Measurements from ENCODE around the gene ZBTB49. TPM values are rescaled to one million over a fixed set of nuclear protein-coding genes. Genes with fewer than 3 reads are reported as not detected.

The ZBTB49 gene
- total RNA-seq, 8 experiments from 2014 or later = 3.0 to 11.4 (median 5.6) TPM

DNA sequence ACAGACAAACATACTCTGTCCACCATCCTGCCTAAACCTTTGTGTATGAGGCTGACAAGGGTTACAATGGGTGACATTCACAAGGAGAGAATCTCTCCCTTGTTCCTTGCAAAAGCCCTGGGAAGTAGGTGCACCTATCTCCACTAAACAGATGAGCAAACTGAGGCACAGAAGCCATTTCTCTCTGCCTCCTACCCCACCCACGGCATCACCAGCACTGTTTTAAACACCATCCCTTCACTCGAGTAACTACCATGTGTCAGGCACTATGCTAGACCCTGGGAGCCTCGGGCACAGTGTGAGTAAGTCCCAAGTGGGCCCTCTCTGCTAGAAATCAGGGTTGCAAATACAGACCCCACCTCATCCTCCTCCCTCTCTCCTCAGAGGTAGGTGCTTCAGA, 996 bp upstream of the ZBTB49 start:
- Histone ChIP-seq H3K4me1 (replicated peaks in 1 of 2) (peaks cover 14 to 15% of the 10 kb centered on the region in 2 donors), H3K27ac (no peak overlapping the region), H3K4me3 (peak overlapping the region; percentile 53 to 97 (median 59))
- WGBS, 10 experiments = 0 to 20% (median 0%) methylated on average over 1 to 2 of the region's 3 CpGs; no CpG with 5 or more reads in 5 of the 10 experiments
- no peak for ATAC-seq (replicated peaks in 6 of 8)
- in situ Hi-C loops (cut with MboI; ENCODE audit: low pct_unique_long_range_greater_than_20kb in 2 of 9, low sequenced_read_pairs in 9 of 9, unreplicated experiment in 9 of 9) = no loop called here

DNA sequence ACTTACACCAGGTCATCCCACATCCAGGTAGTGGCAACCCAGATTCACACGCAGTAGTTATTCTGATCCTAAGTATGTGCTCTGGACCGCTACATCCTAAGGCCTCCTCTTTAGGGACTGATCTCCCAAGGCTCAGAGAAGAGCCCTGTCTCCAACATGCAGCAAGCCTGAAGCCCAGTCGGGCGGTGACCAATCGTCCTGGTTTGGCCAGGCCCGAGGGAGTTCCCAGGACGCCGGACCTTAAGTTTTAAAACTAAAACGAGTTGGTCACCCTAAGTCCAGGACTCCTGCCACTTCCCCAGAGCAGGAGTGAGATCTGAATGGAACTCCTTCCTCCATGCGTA, 482 bp upstream of the ZBTB49 start:
- peaks cover 14 to 15% of the 10 kb centered on the region in 2 donors for H3K4me1 ChIP-seq (replicated peaks in 1 of 2)
- H3K4me3 ChIP-seq = peak overlapping the region; percentile 53 to 97 (median 59)
- peak; percentile 27 to 52 (median 36) for ATAC-seq (replicated peaks in 6 of 8)
- H3K27ac ChIP-seq = peak overlapping the region in 1 of 2 donors; percentile 80
- in situ Hi-C loops (cut with MboI; ENCODE audit: low pct_unique_long_range_greater_than_20kb in 2 of 9, low sequenced_read_pairs in 9 of 9, unreplicated experiment in 9 of 9) = no loop called here
- 0% methylated on average over 1 to 5 of the region's 10 CpGs; no CpG with 5 or more reads in 8 of the 10 experiments for WGBS, 10 experiments

DNA sequence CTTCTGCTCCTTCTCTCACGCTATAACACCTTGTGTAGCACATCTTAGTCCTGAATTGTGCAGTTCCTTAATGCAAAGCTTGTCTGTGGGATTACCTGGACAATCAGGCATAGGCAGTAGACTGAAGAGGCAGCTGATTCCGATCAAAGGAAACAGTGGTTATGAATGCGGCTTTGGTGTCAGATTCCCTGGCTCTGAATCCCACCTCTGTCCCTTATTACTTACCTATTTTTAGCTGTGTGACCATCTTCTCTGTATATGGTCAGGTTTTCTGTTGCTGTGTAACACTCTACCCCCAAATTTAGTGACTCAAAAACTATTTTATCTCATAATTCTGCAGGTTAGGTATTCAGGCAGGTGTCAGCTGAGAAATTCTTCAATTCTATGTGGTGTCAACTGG, 3.2 kb downstream of the ZBTB49 start:
- WGBS, 10 experiments = 67 to 100% (median 95%) methylated on average over 1 to 2 of the region's 3 CpGs; no CpG with 5 or more reads in 4 of the 10 experiments
- in situ Hi-C loops (cut with MboI; ENCODE audit: low pct_unique_long_range_greater_than_20kb in 2 of 9, low sequenced_read_pairs in 9 of 9, unreplicated experiment in 9 of 9) = no loop called here
- Histone ChIP-seq H3K4me3 (no peak overlapping the region), H3K4me1 (replicated peaks in 1 of 2) (peaks cover 14 to 15% of the 10 kb centered on the region in 2 donors), H3K27ac (no peak overlapping the region)
- no peak for ATAC-seq (replicated peaks in 6 of 8)

DNA sequence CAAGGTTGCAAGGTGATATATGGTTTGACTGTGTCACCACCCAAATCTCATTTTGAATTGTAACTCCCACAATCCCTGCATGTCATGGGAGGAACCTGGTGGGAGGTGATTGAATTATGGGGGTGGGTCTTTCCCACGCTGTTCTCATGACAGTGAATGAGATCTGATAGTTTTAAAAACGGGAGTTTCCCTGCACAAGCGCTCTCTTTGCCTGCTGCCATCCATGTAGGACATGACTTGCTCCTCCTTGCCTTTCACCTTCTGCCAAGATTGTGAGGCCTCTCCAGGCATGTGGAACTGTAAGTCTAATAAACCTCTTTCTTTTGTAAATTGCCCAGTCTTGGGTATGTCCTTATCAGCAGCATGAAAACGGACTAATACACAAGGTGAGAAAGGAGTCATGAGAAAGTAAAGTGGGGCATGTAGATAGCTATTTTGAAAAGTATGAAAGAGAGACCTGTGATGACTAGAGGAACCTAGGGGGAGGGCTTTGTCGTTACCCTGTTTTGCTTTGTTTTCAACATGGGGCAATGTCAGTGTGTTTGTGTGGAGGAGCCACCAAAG, 6.3 kb downstream of the ZBTB49 start:
- peaks cover under 1 to 4% of the 10 kb centered on the region in 2 donors for H3K4me1 ChIP-seq (replicated peaks in 1 of 2)
- in situ Hi-C loops (cut with MboI; ENCODE audit: low pct_unique_long_range_greater_than_20kb in 2 of 9, low sequenced_read_pairs in 9 of 9, unreplicated experiment in 9 of 9) = no loop called here
- H3K27ac ChIP-seq = no peak overlapping the region
- 84 to 100% (median 96%) methylated on average over 1 to 4 of the region's 5 CpGs; no CpG with 5 or more reads in 4 of the 10 experiments for WGBS, 10 experiments
- no peak for ATAC-seq (replicated peaks in 6 of 8)
- H3K4me3 ChIP-seq = no peak overlapping the region

DNA sequence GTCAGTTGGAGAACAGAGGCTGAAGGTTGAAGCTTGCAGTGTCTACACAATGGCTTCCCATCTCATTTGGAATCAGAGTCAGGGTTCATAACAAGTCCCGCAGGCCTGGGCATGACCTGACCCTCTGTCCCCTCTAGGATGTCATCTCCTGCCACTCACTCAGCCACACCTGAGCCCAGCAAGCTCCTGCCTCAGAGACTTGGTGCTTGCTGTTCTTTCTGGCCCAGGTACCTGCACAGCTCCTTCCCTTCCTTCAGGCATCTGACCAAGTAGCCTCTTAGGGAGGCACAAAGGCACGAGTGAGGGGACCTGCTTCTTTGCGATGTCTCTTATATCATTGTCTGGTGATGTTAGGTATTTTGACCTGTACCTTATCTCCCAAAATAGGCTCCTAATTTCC, 9.0 kb downstream of the ZBTB49 start:
- Histone ChIP-seq H3K4me1 (replicated peaks in 1 of 2) (no peaks in the 10 kb centered on the region), H3K4me3 (no peak overlapping the region), H3K27ac (no peak overlapping the region)
- WGBS, 10 experiments = 79 to 100% (median 100%) methylated on average over 1 to 3 of the region's 3 CpGs; no CpG with 5 or more reads in 5 of the 10 experiments
- ATAC-seq (replicated peaks in 6 of 8) = no peak
- in situ Hi-C loops (cut with MboI; ENCODE audit: low pct_unique_long_range_greater_than_20kb in 2 of 9, low sequenced_read_pairs in 9 of 9, unreplicated experiment in 9 of 9) = no loop called here

DNA sequence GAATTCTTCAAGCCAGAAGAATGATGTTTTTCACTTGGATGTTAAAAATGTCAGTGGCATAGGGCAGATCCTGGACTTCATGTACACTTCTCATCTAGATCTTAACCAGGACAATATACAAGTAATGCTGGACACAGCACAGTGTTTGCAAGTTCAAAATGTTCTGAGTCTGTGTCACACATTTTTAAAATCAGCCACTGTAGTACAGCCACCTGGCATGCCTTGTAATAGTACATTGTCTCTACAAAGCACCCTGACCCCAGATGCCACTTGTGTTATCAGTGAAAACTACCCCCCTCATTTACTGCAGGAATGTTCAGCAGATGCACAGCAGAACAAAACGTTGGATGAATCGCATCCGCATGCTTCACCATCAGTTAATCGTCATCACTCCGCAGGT, 11.9 kb downstream of the ZBTB49 start:
- ATAC-seq (replicated peaks in 6 of 8) = no peak
- Histone ChIP-seq H3K4me1 (replicated peaks in 1 of 2) (no peaks in the 10 kb centered on the region), H3K4me3 (no peak overlapping the region), H3K27ac (no peak overlapping the region)
- in situ Hi-C loops (cut with MboI; ENCODE audit: low pct_unique_long_range_greater_than_20kb in 2 of 9, low sequenced_read_pairs in 9 of 9, unreplicated experiment in 9 of 9) = no loop called here
- 52 to 100% (median 93%) methylated on average over 1 to 5 of the region's 5 CpGs; no CpG with 5 or more reads in 2 of the 10 experiments for WGBS, 10 experiments

DNA sequence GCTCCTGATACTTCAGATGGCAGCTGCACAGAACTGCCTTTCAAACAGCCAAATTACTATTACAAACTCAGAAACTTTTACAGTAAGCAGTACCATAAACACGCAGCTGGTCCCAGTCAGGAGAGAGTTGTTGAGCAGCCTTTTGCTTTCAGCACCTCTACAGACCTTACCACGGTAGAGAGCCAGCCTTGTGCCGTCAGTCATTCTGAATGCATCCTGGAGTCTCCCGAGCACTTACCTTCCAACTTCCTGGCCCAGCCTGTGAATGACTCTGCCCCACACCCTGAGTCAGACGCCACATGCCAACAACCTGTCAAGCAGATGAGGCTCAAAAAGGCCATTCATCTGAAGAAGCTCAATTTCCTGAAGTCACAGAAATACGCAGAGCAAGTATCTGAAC, 12.4 kb downstream of the ZBTB49 start:
- 40 to 100% (median 71%) methylated on average over 1 to 6 of the region's 6 CpGs; no CpG with 5 or more reads in 1 of the 10 experiments for WGBS, 10 experiments
- no peak for ATAC-seq (replicated peaks in 6 of 8)
- Histone ChIP-seq H3K27ac (no peak overlapping the region), H3K4me3 (no peak overlapping the region), H3K4me1 (replicated peaks in 1 of 2) (no peaks in the 10 kb centered on the region)
- in situ Hi-C loops (cut with MboI; ENCODE audit: low pct_unique_long_range_greater_than_20kb in 2 of 9, low sequenced_read_pairs in 9 of 9, unreplicated experiment in 9 of 9) = no loop called here

DNA sequence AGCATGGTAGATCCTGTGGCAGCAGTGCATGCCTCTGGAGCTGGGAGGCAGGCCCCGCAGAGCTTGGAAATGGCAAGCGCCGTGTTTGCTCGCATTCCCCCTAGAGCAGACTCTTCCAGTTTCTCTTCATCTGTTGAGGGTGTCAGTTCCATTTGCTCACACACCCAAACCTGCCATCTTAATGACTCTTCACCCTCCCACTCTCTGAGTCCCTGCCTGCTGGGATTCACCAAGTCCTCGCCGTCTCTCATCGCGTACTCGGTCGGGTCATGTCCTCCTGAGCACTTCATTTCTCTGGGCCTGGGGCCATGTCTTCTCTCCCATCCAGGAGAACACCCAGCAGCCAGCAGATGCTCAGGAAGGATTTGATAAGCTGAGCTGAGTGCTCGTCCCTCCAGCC, 16.9 kb downstream of the ZBTB49 start:
- no peak overlapping the region for H3K27ac ChIP-seq
- 91 to 96% (median 95%) methylated on average over 4 to 11 of the region's 11 CpGs; no CpG with 5 or more reads in 7 of the 10 experiments for WGBS, 10 experiments
- H3K4me1 ChIP-seq (replicated peaks in 1 of 2) = no peaks in the 10 kb centered on the region
- H3K4me3 ChIP-seq = no peak overlapping the region
- in situ Hi-C loops (cut with MboI; ENCODE audit: low pct_unique_long_range_greater_than_20kb in 2 of 9, low sequenced_read_pairs in 9 of 9, unreplicated experiment in 9 of 9) = no loop called here
- no peak for ATAC-seq (replicated peaks in 6 of 8)

DNA sequence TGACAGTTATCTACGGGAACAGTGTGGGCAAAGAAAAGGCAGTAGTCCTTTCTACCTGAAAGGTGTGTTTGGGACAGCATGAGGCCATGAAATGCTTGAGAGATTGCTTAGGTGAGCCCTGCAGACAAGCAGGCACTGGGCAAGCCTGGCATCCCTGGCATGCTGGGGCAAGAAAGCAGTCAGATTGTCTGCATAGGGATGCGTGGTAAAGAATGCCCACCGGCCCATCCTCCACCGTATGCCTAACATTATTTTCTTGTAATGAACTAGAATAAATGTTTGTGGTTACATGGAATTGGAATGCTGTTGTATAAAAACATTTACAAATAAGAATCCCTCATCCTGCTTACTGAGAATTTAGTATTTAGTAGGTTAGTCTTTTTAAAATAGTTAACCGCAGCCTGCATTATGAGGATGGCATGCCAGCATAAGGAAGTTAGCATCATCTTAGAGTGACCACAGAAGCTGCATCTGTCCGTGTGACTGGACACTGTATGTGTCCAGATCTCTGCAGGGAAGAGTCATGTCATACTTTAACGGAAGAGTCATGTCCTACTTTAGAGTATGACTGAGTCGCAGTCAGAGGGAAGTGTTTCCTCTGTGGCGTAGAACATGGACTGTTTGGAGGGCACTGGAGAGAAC, 18.9 kb downstream of the ZBTB49 start:
- Histone ChIP-seq H3K27ac (no peak overlapping the region), H3K4me1 (replicated peaks in 1 of 2) (no peaks in the 10 kb centered on the region), H3K4me3 (no peak overlapping the region)
- WGBS, 10 experiments = 68 to 100% (median 84%) methylated on average over 2 to 8 of the region's 9 CpGs
- in situ Hi-C loops (cut with MboI; ENCODE audit: low pct_unique_long_range_greater_than_20kb in 2 of 9, low sequenced_read_pairs in 9 of 9, unreplicated experiment in 9 of 9) = no loop called here
- ATAC-seq (replicated peaks in 6 of 8) = peak in 1 of 8 experiments; percentile 21

DNA sequence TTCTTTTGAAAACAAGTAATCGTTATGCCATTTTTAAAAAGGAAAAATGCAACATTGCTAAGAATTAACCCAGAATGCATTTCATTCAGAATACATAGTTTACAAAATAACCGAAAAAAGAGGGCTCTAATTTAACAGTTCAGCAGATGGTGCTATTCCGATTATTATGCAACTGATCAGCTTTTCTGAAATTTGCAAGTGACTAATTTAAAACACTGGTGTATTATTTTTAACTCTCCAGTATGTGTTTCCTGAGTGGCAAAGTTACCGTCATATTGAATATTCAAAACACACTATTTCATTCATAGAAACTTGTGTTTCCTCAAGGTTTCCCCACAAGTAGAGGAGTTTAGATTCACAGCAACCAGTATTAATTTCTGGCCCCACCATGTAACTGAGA, 21.1 kb downstream of the ZBTB49 start:
- Histone ChIP-seq H3K4me1 (replicated peaks in 1 of 2) (no peaks in the 10 kb centered on the region), H3K4me3 (no peak overlapping the region), H3K27ac (no peak overlapping the region)
- ATAC-seq (replicated peaks in 6 of 8) = peak in 3 of 8 experiments; percentile 32 to 89 (median 75)
- in situ Hi-C loops (cut with MboI; ENCODE audit: low pct_unique_long_range_greater_than_20kb in 2 of 9, low sequenced_read_pairs in 9 of 9, unreplicated experiment in 9 of 9) = no loop called here
- WGBS, 10 experiments = 0 to 100% (median 90%) methylated on average over 1 to 4 of the region's 4 CpGs

DNA sequence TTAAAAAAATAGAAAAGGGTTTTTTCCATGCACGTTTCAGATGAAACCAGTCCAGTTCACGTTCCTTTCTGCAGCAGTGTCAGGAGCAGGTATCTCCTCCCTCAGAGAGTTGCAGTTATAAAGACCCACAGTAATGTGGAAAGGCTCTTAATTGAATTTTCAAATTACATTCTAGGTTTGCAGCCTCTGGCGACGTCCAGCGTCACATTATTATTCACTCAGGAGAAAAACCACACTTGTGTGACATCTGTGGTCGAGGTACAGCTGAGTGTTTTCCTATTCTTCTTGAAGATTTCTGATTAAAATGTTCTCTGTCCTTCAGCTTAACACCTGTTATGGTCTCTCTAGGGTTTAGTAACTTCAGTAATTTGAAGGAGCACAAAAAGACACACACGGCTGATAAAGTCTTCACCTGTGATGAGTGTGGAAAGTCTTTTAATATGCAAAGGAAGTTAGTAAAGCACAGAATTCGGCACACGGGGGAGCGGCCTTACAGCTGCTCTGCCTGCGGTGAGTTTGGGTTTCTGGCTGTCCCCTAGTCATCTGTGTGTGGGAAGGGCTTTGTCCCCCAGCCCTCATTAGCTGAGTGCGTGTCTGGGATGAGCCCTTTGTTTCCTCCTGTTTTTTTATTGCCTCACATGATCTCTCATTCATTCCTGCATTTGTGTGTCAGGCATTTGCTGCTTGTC, 25.6 kb downstream of the ZBTB49 start:
- WGBS, 10 experiments = 33 to 100% (median 67%) methylated on average over 1 to 10 of the region's 12 CpGs
- Histone ChIP-seq H3K4me1 (replicated peaks in 1 of 2) (no peaks in the 10 kb centered on the region), H3K27ac (no peak overlapping the region), H3K4me3 (no peak overlapping the region)
- in situ Hi-C loops (cut with MboI; ENCODE audit: low pct_unique_long_range_greater_than_20kb in 2 of 9, low sequenced_read_pairs in 9 of 9, unreplicated experiment in 9 of 9) = no loop called here
- ATAC-seq (replicated peaks in 6 of 8) = peak in 1 of 8 experiments; percentile 29

DNA sequence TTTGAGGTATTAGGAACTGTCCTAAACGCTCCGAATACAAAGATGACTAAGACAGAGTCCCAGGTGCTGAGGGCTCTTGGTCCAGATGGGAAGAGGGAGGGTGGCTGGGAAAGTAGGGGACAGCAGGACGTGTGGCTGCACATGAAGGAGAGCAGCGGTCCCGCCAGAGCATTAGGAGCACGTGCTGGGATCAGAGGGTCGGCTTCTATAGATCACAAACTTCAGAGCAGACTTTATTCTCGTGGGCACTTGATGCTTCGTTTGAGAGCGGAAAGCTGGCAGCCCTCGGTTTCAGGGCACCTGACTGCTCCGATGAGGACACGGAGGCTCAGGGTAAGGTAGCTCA, 26.1 kb downstream of the ZBTB49 start:
- in situ Hi-C loops (cut with MboI; ENCODE audit: low pct_unique_long_range_greater_than_20kb in 2 of 9, low sequenced_read_pairs in 9 of 9, unreplicated experiment in 9 of 9) = no loop called here
- 40 to 100% (median 80%) methylated on average over 1 to 9 of the region's 13 CpGs; no CpG with 5 or more reads in 3 of the 10 experiments for WGBS, 10 experiments
- peak in 1 of 8 experiments; percentile 44 for ATAC-seq (replicated peaks in 6 of 8)

DNA sequence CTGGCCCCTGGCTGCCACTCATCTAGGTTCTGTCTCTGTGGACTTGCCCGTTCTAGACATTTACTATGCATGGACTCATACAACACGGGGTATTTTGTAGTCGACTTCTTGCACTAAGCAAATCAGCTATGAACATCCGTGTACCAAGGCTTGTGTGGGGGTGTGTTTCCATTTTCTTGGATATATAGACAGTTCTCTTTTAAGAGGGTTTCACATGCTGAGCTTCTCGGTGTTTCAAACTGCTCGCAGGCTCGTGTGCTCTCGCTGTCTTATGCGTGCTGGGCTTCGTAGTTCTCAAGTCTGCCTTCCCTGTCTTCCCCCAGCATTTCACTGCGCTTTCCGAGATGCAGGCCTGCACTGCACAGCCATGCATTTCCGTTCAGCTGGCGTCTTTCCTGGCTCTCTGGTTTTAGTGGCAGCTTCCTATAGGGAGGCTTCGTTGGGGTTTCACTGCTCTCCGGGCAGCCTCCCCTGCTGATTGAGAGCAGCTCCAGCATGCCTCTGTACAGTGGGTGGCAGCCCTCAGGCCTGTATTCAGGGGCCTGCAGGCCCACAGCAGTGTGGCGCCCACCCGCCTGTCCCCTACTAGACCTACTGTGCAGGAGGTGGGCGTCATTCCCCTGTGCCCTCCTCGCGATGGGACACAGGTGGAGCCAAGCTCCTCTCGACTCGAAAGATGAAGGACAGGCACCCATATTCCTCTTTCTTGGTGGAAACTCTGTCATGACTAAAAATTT, 27.6 kb downstream of the ZBTB49 start:
- 75 to 100% (median 96%) methylated on average over 1 to 15 of the region's 23 CpGs; no CpG with 5 or more reads in 2 of the 10 experiments for WGBS, 10 experiments
- no peak for ATAC-seq (replicated peaks in 6 of 8)
- H3K4me1 ChIP-seq (replicated peaks in 1 of 2) = no peaks in the 10 kb centered on the region
- no peak overlapping the region for H3K4me3 ChIP-seq
- H3K27ac ChIP-seq = no peak overlapping the region
- in situ Hi-C loops (cut with MboI; ENCODE audit: low pct_unique_long_range_greater_than_20kb in 2 of 9, low sequenced_read_pairs in 9 of 9, unreplicated experiment in 9 of 9) = no loop called here

More for the DNA sequence above, 26.1 kb downstream of the ZBTB49 start:
- H3K4me1 ChIP-seq (replicated peaks in 1 of 2) = no peaks in the 10 kb centered on the region
- no peak overlapping the region for H3K27ac ChIP-seq
- no peak overlapping the region for H3K4me3 ChIP-seq

All from motor neuron (in vitro differentiated cells).